ENCODE results near the gene ARHGEF33. TPM values are rescaled to one million over a fixed set of nuclear protein-coding genes. Genes with fewer than 3 reads are reported as not detected.

Gene ARHGEF33
- total RNA-seq, 1 experiment from 2014 or later: 0.30 TPM

GRCh38 chr2:39022642-39023235, 133.1 kb downstream of the ARHGEF33 start:
- Histone ChIP-seq H3K79me2 (ENCODE audit: insufficient read depth, low read length) (no peaks in the 10 kb centered on the region), H4K20me1 (ENCODE audit: insufficient read depth) (no peaks in the 10 kb centered on the region), H3K9me2 (ENCODE audit: insufficient read depth) (no peaks in the 10 kb centered on the region), H3K36me3 (ENCODE audit: control insufficient read depth in 1 of 2, insufficient read depth in 2 of 2, low read length in 2 of 2) (no peaks in the 10 kb centered on the region), H2AFZ (ENCODE audit: low read depth, low read length, poor library complexity, severe bottlenecking) (no peak overlapping the region), H3K4me2 (ENCODE audit: low read length) (no peak overlapping the region), H3K9me3 (ENCODE audit: control insufficient read depth in 1 of 2, insufficient read depth in 1 of 2, low read depth in 1 of 2, low read length in 2 of 2) (no peaks in the 10 kb centered on the region), H3K27me3 (ENCODE audit: insufficient read depth, low read length) (no peaks in the 10 kb centered on the region), H3K9ac (ENCODE audit: low read length) (no peak overlapping the region), H3K27ac (ENCODE audit: low read depth, low read length) (no peak overlapping the region), H3K4me3 (replicated peaks in 1 of 2; ENCODE audit: low read depth in 1 of 2, low read length in 2 of 2) (no peak overlapping the region), H3K4me1 (ENCODE audit: control insufficient read depth in 1 of 2, insufficient read depth in 2 of 2, low read length in 2 of 2) (no peaks in the 10 kb centered on the region; a peak in 1 of 4 replicates)
- ChIA-PET CTCF (interaction anchor here (0.6 kb wide), 1 partner anchor 16 kb away, joined by 3 read pairs; no protein-coding TSS in a partner anchor), RAD21 (ENCODE audit: low non-redundant PET in 1 of 2, low total read pairs in 2 of 2, uncharacterized antibody in 2 of 2, unreplicated experiment in 2 of 2) (no interaction called here), POLR2A (no interaction called here)
- no TSS peak for BruUV-seq (replicated peaks)
- ATAC-seq (no peak), DNase-seq (ENCODE audit: low read depth, low spot score) (no peak)
- no peak for TF ChIP-seq REST (IDR thresholded peaks at IDR 0.05; ENCODE audit: low read depth)
- TF ChIP-seq JUND (IDR thresholded peaks at IDR 0.05): no peak
- no peak for TF ChIP-seq SP1 (IDR thresholded peaks at IDR 0.05; ENCODE audit: low read depth)
- TF ChIP-seq YY1 (IDR thresholded peaks at IDR 0.05; ENCODE audit: extremely low read depth, insufficient replicate concordance, low read depth, low read length): no peak
- no peak for TF ChIP-seq POLR2A (IDR thresholded peaks at IDR 0.05; ENCODE audit: borderline replicate concordance, extremely low read depth, insufficient read depth, insufficient read length)
- no peak for TF ChIP-seq TCF7L2 (IDR thresholded peaks at IDR 0.05; ENCODE audit: borderline replicate concordance, extremely low read depth, insufficient read depth, insufficient read length)
- no peak for TF ChIP-seq EZH2phosphoT487 (IDR thresholded peaks at IDR 0.05; ENCODE audit: borderline replicate concordance)
- TF ChIP-seq CTCF (IDR thresholded peaks at IDR 0.05 in 2 of 3, conservative IDR thresholded peaks at IDR 0.05 in 1 of 3; ENCODE audit: borderline replicate concordance in 1 of 3, insufficient read depth in 1 of 3, low read depth in 2 of 3, low read length in 2 of 3): no peak
- no peak for TF ChIP-seq EZH2 (IDR thresholded peaks at IDR 0.05)
- TF ChIP-seq SRF (IDR thresholded peaks at IDR 0.05; ENCODE audit: low read depth): no peak
- no peak for TF ChIP-seq MAX (IDR thresholded peaks at IDR 0.05)
- TF ChIP-seq FOSL1 (IDR thresholded peaks at IDR 0.05; ENCODE audit: low read depth): no peak
- TF ChIP-seq CBX3 (IDR thresholded peaks at IDR 0.05; ENCODE audit: low read depth): no peak
- TF ChIP-seq CEBPB (IDR thresholded peaks at IDR 0.05; ENCODE audit: low read depth): no peak
- TF ChIP-seq RAD21 (IDR thresholded peaks at IDR 0.05; ENCODE audit: low read depth): no peak
- no peak for TF ChIP-seq ZBTB33 (IDR thresholded peaks at IDR 0.05; ENCODE audit: extremely low read depth, insufficient replicate concordance, low read length)
- no peak for TF ChIP-seq ATF3 (IDR thresholded peaks at IDR 0.05)
- no peak for TF ChIP-seq POLR2AphosphoS5 (IDR thresholded peaks at IDR 0.05; ENCODE audit: low read depth, low read length)
- no peak for TF ChIP-seq ZNF274 (IDR thresholded peaks at IDR 0.05; ENCODE audit: low read depth, low read length)
- no peak for TF ChIP-seq ZFX (IDR thresholded peaks at IDR 0.05)
- intact Hi-C loops (cut with micrococcal nuclease): no loop called here

Measured in HCT116 (cell line).